Uterus (tissue), 4 donors: ENCODE results near the gene ONECUT1. TPM values are rescaled to one million over a fixed set of nuclear protein-coding genes. Genes with fewer than 3 reads are reported as not detected.

Experiments used
- DNase-seq, 2 donors: peaks; one replicate each; pipeline ENCODE4 v3.0.0-alpha.2; 2019 to 2020
- H3K27ac ChIP-seq, 2 donors: fragments of 200-600 bp; sonication (generic); 1 replicate in 1 of 2; 2 replicates in 1 of 2; pipeline ENCODE4 v1.5.1; 2016 to 2018
- H3K27me3 ChIP-seq, 2 donors: fragments of 200-600 bp; sonication (generic); one replicate each; pipeline ENCODE4 v1.5.1; 2018 to 2019; ENCODE audit warnings: control low read depth in 1 of 2
- H3K36me3 ChIP-seq, 2 donors: fragments of 200-600 bp; sonication (generic); one replicate each; pipeline ENCODE4 v1.5.1; 2019; ENCODE audit warnings: control low read depth in 1 of 2
- H3K4me1 ChIP-seq, 2 donors: fragments of 200-600 bp; sonication (generic); one replicate each; pipeline ENCODE4 v1.5.1; 2018 to 2019; ENCODE audit warnings: control low read depth in 1 of 2
- H3K4me3 ChIP-seq, 2 donors: fragments of 200-600 bp; sonication (generic); 1 replicate in 1 of 2; 2 replicates in 1 of 2; pipeline ENCODE4 v1.5.1; 2018 to 2019; ENCODE audit warnings: mild to moderate bottlenecking in 1 of 2
- H3K9me3 ChIP-seq, 2 donors: fragments of 200-600 bp; sonication (generic); one replicate each; pipeline ENCODE4 v1.5.1; 2019; ENCODE audit warnings: control low read depth in 1 of 2
- POLR2A ChIP-seq, 2 donors: fragments of 450-650 bp; IDR thresholded peaks; one replicate each; pipeline ENCODE4 v1.6.1; 2016; ENCODE audit warnings: antibody characterized with exemption in 2 of 2, mild to moderate bottlenecking in 1 of 2, moderate library complexity in 1 of 2
- intact Hi-C: fragments of 100-400 bp; cut with DNase I; formaldehyde crosslinking; loops from one replicate; pipeline ENCODE4 v1.15.1; 2023; ENCODE audit warnings: low total_unique reads
- total RNA-seq, 4 donors: library from RNA; depleted of rRNA in 3 of 4; stranded (reverse); fragments of >200 nt in 3 of 4; gene quantifications; one replicate each; pipeline versions ENCODE4 v1.1.0 to v1.2.4, GENCODE V29; 2014 to 2023
- TF ChIP-seq, protein P1 (sequence below), 4 experiments: fragments of 200-600 bp in 2 of 4; fragments of 450-650 bp in 2 of 4; sonication (generic) in 2 of 4; IDR thresholded peaks; one replicate each; pipeline ENCODE4 v1.5.1; 2016 to 2019; ENCODE audit warnings: antibody characterized with exemption in 4 of 4, mild to moderate bottlenecking in 2 of 4, moderate library complexity in 1 of 4
- donor health status: DM: yes; HTN: yes; CAD: no.

ONECUT1 gene
- total RNA-seq, 4 donors from 2014 or later = not detected

DNA sequence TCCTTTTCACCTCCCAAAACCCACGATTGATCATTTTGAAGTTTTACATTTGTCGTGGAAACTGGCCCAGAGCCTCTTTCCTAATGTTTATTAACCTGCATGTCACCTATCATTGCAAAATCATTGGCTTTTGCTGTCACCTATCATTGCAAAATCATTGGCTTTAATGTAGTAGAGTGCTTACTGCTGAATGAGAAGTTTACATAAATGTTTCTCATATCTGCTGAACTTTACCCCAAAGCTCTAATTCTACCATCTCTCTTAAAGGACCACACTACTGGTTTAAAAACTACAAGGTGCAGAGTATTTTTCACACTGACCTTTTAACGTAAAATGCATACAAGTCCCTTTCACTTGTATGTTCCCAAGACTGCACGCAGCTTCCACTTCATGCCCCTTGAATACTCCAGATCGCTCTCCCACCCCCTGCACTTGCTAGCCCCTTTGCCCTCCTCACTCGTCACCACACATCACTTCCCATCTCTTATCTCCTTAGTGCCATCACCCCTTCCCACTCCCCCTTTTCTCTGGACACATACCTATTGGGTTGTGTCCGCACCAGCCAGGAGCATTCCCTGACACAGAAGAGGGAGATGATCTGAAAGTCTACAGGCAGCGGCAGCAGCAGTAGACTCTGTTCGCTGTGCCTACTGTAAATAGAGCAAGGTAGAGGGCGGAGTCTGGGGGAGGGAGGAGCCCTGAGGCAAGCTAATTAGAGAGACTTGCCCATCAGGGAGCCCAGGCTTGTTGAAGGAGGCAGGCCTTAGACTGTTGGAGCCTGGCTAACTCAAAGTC lies 80.8 kb downstream of the ONECUT1 start:
- Histone ChIP-seq H3K4me3 (no peak overlapping the region), H3K27ac (no peak overlapping the region), H3K27me3 (no peaks in the 10 kb centered on the region), H3K9me3 (no peaks in the 10 kb centered on the region), H3K4me1 (no peaks in the 10 kb centered on the region), H3K36me3 (no peaks in the 10 kb centered on the region)
- DNase-seq = no peak
- intact Hi-C loops = no loop called here
- TF ChIP-seq POLR2A (IDR thresholded peaks at IDR 0.05) = no peak
- TF ChIP-seq, protein P1, sequence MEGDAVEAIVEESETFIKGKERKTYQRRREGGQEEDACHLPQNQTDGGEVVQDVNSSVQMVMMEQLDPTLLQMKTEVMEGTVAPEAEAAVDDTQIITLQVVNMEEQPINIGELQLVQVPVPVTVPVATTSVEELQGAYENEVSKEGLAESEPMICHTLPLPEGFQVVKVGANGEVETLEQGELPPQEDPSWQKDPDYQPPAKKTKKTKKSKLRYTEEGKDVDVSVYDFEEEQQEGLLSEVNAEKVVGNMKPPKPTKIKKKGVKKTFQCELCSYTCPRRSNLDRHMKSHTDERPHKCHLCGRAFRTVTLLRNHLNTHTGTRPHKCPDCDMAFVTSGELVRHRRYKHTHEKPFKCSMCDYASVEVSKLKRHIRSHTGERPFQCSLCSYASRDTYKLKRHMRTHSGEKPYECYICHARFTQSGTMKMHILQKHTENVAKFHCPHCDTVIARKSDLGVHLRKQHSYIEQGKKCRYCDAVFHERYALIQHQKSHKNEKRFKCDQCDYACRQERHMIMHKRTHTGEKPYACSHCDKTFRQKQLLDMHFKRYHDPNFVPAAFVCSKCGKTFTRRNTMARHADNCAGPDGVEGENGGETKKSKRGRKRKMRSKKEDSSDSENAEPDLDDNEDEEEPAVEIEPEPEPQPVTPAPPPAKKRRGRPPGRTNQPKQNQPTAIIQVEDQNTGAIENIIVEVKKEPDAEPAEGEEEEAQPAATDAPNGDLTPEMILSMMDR (IDR thresholded peaks at IDR 0.05) = no peak

Other genes starting within 250 kb of the ONECUT1 start
- gene ARPP19, start 221.3 kb downstream of the ONECUT1 start, total RNA-seq = 100 to 1,000 TPM in 2 of 4 donors, 10 to 100 TPM in 2; 45.3 to 250 (median 129) TPM
- gene ATOSA, start 110.9 kb downstream of the ONECUT1 start, total RNA-seq = 100 to 1,000 TPM in 1 of 4 donors, 10 to 100 TPM in 3; 45.0 to 114 (median 78.9) TPM